Erythroblast (primary cell): ENCODE results near the gene GADD45GIP1.

ENCODE experiments used
- DNase-seq, 2 experiments: peaks; one replicate each; lab custom pipeline; 2025; lab: John Stamatoyannopoulos, UW
- GATA1 ChIP-seq: IDR thresholded peaks from 2 replicates; pipeline ENCODE4 v1.6.1; 2011; ENCODE audit warnings: low read depth, mild to moderate bottlenecking, control low read depth, low read length, moderate library complexity
- POLR2A ChIP-seq: IDR thresholded peaks from 2 replicates; pipeline ENCODE4 v1.6.1; 2011; ENCODE audit warnings: mild to moderate bottlenecking, low read length

GADD45GIP1 gene

DNA sequence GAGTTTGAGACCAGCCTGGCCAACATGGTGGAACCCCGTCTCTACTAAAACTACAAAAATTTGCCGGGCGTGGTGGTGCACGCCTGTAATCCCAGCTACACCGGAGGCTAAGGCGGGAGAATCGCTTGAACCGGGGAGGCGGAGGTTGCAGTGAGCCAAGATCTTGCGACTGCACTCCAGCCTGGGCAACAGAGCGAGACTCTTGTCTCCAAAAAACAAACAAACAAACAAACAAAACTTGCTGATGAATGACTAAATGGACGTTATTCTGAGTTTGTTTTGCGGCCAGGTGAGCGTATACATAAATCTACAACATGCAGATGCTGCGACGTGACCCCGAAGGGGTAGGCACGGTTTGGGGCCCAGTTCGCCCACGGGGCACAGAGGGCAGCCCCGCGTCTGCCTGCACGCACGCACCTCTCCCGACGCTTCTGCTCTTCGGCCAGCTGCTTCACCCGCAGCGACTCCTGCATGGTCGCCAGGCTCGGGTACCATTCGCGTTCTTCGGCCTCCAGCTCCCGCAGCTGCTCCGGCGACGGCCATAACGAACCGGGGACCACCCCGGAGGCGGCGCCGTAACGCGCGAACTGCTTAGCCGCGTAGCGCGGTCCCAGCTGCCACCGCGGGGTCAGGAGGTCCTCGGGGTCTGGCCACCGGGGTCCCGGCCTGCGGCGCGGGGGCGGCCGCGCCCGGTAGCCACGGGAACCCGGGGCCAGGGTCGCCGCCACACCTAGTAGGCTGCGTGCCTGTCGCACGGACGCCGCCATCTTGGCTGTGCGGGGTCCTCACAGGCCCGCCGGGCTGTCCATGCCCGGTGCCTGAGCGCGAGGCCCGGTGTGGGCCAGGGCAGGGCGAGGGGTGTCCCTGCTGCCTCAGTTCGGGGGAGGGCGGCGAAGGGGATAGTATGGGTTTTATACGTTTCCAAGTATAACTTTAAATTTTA, at the start of gene GADD45GIP1:
Gene GADD45GIP1, minus strand, starts transcription at position 778 of the 943 bp plus-strand sequence. Its CDS starts 11 bp downstream, at position 767.
- no peak for TF ChIP-seq GATA1
- TF ChIP-seq POLR2A = peak; percentile 82

DNA sequence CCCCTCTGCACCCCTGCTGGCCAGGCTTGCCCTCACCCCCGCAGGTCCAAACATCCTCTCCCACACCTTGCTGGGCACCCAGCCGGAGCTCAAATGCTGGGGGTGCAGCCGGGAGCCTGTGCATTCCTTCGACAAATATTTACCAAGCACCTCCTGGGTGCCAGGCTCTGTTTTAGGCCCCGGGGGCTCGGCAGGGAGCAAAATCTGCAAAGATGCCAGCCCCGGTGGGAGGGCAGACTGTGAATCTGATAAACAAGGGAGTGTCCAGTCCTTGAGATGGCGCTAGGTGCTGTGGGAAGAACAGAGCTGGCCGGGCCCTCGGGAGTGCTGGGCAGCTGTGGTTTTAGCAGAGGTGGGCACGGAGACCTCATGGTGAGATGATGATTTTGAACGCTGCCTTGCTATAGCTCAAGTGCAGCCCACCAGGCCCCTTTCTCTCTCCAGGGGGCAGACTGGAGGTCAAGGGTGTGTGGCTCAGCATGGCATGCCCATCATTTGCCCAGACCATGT, 48.9 kb upstream of the GADD45GIP1 start:
- no peak for TF ChIP-seq POLR2A
- TF ChIP-seq GATA1 = no peak
- DNase-seq = no peak

More for the DNA sequence above, at the start of gene GADD45GIP1:
- peak; percentile 88 to 89 for DNase-seq

DNA sequence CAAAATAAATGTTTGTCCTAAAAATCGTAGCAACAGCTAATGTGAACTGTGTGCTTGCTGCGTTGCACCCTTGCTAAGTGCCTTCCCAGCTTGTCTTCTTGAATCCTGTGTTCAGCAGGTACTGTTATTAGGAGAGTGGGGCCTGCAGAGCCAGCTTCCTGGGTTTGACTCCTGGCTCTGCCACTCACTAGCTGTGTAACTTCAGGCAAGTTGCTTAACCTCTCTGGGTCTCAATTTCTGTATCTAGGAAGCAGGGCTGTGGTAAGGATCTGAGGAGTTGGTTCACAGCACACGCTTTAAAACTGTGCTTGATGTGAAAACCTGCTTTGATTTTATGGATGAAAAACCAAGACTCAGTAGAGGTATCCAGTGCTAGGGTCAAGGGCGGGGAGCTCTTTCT, 48.2 kb upstream of the GADD45GIP1 start:
- TF ChIP-seq POLR2A = no peak
- no peak for TF ChIP-seq GATA1
- no peak for DNase-seq

DNA sequence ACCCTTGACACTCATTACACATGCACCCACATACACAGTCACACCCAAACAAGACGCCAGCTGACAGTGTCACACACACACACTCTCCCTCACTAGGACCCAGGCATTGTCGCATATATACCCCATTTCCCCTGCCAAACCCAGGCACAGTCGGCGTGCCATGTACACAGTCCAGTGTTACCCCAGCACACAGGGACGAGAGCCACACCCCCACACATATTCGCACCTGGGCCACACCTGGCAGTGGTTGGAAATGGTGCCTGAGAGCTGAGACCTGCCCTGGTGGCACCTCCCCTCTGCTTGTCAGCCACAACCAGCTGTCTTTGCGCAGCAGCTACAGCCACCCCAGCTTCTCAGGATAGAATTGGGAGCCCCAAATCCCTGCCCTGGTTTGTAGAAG, 47.2 kb upstream of the GADD45GIP1 start:
- no peak for DNase-seq
- no peak for TF ChIP-seq POLR2A
- TF ChIP-seq GATA1 = no peak

DNA sequence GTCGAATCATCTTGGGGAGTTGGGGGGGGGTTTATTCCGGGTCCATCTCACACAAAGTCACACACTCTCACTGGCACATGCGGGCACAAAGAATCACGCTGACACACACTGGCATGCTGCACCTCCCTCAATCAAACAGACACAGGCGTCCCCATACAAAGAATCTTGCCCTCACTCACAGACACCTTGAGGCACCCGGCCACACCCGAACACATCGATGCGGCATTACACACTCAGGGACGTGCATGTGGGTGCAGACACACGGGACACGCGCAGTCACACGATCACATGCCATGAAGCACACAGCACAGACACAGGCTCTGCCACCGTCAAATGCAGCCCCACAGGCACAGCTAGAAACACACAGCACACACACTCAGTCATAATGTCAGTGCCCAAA, 46.1 kb upstream of the GADD45GIP1 start:
- TF ChIP-seq GATA1 = no peak
- TF ChIP-seq POLR2A = no peak
- no peak for DNase-seq

DNA sequence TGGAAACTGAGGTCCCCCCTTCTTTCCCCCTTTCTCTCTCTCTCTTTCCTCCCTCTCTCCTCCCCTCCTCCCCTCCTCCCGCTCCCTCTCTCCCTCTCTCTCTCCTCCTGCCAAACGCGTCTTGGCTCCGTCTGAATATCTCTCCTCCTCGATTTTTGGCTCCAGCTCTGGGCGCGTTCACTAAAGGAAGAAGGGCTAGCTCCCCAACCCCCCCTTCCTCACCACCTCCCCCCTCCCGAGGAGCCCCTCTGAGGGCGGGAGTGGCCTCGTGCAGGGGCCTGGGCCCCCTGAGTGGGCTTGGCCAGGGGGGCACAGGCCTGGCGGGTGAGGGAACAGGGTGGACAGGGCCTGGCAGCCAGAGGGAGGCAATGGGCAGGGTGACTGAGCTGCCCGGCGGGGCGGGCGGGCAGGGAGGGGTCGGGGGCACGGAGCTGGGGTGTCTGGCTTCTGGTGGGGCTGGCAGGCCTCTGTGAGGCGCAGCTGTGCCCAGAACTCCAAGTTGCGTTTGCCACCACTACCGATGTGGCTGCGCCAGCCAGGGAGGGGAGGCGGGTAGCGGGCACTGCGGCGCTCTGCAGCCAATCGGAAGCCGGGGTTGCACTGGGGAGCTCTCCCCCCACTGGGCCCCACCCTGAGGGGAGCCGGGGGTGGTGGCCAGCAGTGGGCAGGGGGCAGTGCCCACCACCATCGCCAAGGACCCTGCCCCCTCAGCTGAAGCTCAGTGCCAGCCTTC, 45.3 kb upstream of the GADD45GIP1 start:
- TF ChIP-seq GATA1 (no peak), POLR2A (no peak)
- no peak for DNase-seq

DNA sequence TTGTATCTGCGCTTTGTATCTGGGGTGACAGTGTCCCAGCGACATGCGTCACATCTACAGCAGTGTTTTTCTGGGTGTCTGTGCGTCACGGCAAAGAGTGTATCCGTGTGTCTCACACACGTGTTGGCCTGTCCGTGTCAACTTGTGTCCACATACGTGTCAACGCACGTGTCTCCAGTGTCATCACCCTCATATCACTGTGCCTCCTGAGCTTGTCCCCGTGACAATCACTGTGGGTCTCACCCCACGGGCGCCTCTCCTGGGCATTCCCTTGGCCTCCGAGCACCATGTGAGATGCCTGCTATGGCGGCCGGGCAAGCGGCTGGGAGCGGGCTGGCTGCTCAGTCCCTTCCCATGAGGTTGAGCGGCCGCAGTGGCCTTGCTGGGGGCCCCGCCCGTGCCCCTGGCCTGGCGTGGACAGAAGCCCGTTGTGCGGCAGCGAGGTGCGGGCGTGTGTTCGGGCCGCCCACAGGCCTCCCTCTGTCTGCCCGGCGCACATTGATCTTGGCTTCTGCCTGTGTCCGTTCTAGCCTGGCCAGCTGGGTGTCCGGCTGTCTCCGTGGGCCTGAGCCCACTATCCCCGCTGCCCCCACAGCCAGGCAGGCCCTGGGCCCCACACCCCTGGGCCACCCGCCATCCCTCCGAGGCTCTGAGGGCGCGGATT, 44.6 kb upstream of the GADD45GIP1 start:
- TF ChIP-seq POLR2A (no peak), GATA1 (no peak)
- DNase-seq = no peak

DNA sequence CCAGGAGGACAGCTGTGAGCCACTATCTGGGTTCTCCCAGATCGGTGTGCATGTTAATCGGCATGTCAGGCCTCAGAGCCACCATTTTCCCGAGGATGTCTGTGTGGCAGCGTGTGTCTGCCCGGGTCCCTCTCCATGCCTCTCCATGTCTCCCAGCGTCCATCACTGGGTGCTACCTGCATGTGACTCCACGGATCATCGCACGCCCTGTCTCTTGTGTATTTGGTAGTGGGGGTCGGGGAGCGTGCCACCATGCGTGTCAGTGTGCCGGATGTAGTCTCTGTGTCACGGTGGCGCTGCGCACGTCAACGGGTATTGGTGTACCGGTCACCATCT, 44.1 kb upstream of the GADD45GIP1 start:
- no peak for DNase-seq
- TF ChIP-seq POLR2A = no peak
- TF ChIP-seq GATA1 = no peak

DNA sequence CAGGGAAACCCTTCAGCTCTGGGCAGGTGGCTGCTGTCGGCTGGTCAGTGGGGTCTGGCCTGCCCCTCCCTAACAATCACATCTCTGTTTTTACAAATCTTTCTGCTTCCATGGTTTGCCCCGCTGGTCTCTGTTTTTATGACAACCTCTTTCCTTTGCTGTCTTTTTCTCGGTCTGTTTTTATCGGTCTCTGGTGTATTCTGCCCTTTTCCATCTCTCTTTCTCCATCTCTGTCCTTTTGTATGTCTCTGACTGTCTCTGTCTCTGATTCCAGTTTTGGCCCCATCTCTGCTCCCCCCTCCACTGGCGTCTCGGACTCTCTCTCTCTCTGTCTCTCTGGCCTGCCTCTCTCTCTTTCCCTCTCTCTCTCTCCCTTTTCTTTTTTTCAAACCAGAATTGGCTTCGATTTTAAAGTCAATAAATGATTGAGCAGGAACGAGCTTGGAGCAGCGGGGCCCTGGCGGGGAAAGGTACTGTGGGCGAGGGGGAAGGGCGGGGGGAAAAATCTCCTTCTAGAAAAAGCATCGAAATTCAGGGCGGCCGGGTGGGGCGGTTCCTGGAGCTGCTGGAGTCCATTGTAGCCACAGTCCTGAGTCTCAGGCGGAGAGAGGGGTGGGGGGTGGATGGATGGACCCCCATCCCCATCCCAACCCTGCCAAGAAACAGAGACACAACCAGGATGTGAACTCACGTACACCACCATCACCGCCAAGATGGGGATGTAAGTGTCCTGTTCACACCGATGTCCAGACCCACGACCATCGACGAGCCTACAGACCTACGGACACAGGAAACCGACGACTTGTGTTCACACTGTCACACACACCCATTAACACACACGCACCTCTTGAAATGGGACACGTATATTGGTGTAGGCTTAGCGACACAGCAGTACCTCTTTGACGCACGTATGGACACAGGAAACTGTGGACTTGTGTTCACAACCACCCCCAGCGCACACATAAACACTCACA, 41.2 kb upstream of the GADD45GIP1 start:
- TF ChIP-seq GATA1 = no peak
- TF ChIP-seq POLR2A = no peak
- no peak for DNase-seq

DNA sequence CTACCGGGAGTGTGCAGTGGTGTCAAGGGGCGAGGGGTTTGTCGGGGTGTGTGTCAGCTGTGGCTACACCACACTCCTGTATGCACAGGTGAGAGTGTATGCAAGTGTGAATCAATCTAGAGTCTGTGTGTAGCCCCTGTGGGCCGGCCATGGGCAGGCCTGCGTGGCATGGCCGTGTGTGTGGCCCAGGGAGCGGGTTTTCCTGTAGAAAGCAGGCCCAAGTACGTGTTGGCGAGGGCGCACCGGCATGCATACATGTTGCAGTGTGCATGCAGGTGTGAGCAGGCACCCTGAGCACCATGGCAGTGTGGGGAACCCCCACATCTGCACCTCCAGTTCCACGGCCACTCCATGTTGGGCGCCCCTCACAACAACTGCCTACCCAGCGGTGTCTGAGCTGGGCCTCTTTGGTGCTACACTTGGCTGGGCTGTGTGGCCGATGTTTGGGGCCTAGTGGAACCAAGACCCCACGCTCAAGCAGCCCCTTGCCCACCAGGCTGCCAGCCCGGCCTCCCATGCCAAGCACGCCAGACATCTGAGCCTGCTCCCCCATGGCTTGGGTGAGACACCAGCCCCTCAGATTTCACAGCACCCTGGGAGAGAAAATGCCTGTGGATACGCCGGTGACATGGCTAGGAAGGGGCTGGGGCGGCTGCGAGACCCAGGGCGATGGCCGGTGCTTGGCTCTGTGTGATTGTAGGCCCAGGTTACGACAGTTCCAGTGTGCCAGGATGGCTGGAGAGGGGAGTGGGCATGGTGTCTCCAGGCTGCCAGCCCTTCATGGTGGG, 40.4 kb upstream of the GADD45GIP1 start:
- TF ChIP-seq POLR2A (no peak), GATA1 (no peak)
- DNase-seq = no peak

DNA sequence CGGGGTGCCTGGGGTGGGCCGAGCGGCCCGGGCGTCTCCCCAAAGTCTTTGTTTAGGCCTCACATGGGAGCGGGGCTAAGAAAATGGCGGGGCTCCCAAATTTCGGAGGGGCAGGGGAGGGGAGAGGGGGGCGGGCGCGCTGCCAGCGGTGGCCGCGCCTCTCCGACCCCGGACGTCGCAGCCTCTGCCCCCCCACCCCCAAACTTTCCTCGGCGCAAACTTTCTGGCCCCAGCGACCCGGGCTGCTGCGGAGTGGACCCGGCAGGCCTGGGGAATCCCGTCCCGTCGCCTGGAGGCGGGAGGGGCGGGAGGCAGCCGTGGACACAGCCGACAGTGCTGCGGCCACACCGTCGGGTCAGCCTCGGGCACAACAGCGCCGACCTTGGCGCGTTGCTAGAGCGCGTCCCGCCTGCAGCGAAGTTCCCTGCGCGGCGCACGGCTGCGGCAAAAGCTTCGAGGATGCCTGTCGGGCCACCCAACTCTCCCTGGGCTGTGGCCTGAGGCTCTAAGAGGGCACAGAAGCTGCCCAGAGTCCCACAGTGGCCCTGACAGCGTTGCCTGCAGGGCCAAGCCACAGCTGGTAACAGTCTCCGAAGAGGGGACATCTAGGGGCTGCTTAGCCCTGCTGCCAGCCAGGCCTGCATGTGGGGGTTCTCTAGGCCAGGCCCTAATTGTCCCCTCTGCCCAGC, 39.5 kb upstream of the GADD45GIP1 start:
- TF ChIP-seq POLR2A (no peak), GATA1 (no peak)
- DNase-seq = peak; percentile 44 to 46
